GM21737 (cell line): ENCODE data around the gene GJB1.

Experiments
- ATAC-seq: cut with Tn5 transposase; IDR thresholded peaks from one replicate; pipeline ENCODE4 v1.9.1; 2021; ENCODE audit warnings: mild to moderate bottlenecking, moderate library complexity; ENCODE audit not compliant: unreplicated experiment

Gene GJB1

GRCh38 chrX:71214604-71215337, 8.3 kb upstream of the GJB1 start:
- no peak for ATAC-seq

- no peak for ATAC-seq
Observed at GRCh38 chrX:71215338-71215912, 7.6 kb upstream of the GJB1 start.

GRCh38 chrX:71216485-71216884, 6.5 kb upstream of the GJB1 start:
- ATAC-seq = no peak

- no peak for ATAC-seq
Observed at GRCh38 chrX:71217298-71217697, 5.7 kb upstream of the GJB1 start.

GRCh38 chrX:71221145-71221544, 1.9 kb upstream of the GJB1 start:
- no peak for ATAC-seq

- ATAC-seq = no peak
Observed at GRCh38 chrX:71224098-71224708, 1.2 kb downstream of the GJB1 start.

- no peak for ATAC-seq
Observed at GRCh38 chrX:71225009-71225408, 2.0 kb downstream of the GJB1 start.

- ATAC-seq = no peak
Observed at GRCh38 chrX:71225676-71226075, 2.7 kb downstream of the GJB1 start.

GRCh38 chrX:71227370-71228062, 4.5 kb downstream of the GJB1 start:
- no peak for ATAC-seq

GRCh38 chrX:71228063-71228642, 5.1 kb downstream of the GJB1 start:
- ATAC-seq = no peak

GRCh38 chrX:71235482-71235881, 12.5 kb downstream of the GJB1 start:
- ATAC-seq = no peak

- ATAC-seq = no peak
Observed at GRCh38 chrX:71236836-71237235, 13.8 kb downstream of the GJB1 start.

GRCh38 chrX:71239781-71240180, 16.8 kb downstream of the GJB1 start:
- no peak for ATAC-seq

GRCh38 chrX:71241301-71241700, 18.3 kb downstream of the GJB1 start:
- ATAC-seq = no peak

- ATAC-seq = no peak
Observed at GRCh38 chrX:71244359-71245128, 21.5 kb downstream of the GJB1 start.

- no peak for ATAC-seq
Observed at GRCh38 chrX:71245159-71245558, 22.1 kb downstream of the GJB1 start.

GRCh38 chrX:71250841-71251240, 27.8 kb downstream of the GJB1 start:
- no peak for ATAC-seq

- no peak for ATAC-seq
Observed at GRCh38 chrX:71251466-71251973, 28.5 kb downstream of the GJB1 start.

- ATAC-seq = no peak
Observed at GRCh38 chrX:71252221-71252620, 29.2 kb downstream of the GJB1 start.
